ENCODE measurements around the gene CBR1. TPM values are rescaled to one million over a fixed set of nuclear protein-coding genes. Genes with fewer than 3 reads are reported as not detected.

Gene CBR1
- total RNA-seq, 4 donors from 2014 or later, result 159 to 406 (median 222) TPM

GRCh38 chr21:36087362-36088138 lies 17.7 kb downstream of the CBR1 start:
- no peak for TF ChIP-seq CTCF (IDR thresholded peaks at IDR 0.05)
- TF ChIP-seq POLR2A (IDR thresholded peaks at IDR 0.05), result no peak
- TF ChIP-seq EP300 (IDR thresholded peaks at IDR 0.05), result no peak

GRCh38 chr21:36089946-36090345 lies 20.1 kb downstream of the CBR1 start:
- Histone ChIP-seq H3K4me1 (no peaks in the 10 kb centered on the region), H3K27ac (no peak overlapping the region), H3K9me3 (no peaks in the 10 kb centered on the region), H3K36me3 (no peaks in the 10 kb centered on the region), H3K27me3 (no peaks in the 10 kb centered on the region), H3K4me3 (no peak overlapping the region)
- DNase-seq (ENCODE audit: low spot score in 2 of 2), result no peak
- TF ChIP-seq CTCF (IDR thresholded peaks at IDR 0.05) (no peak), POLR2A (IDR thresholded peaks at IDR 0.05) (no peak), EP300 (IDR thresholded peaks at IDR 0.05) (no peak)
- 92 to 94% methylated on average over 3 of the region's 3 CpGs for WGBS, 2 donors

More at GRCh38 chr21:36087362-36088138, 17.7 kb downstream of the CBR1 start:
- Histone ChIP-seq H3K4me3 (no peak overlapping the region), H3K36me3 (no peaks in the 10 kb centered on the region), H3K27me3 (no peaks in the 10 kb centered on the region), H3K4me1 (no peaks in the 10 kb centered on the region), H3K27ac (peak overlapping the region; percentile 31 to 90 (median 56)), H3K9me3 (no peaks in the 10 kb centered on the region)
- 40 to 52% methylated on average over 6 of the region's 6 CpGs for WGBS, 2 donors
- DNase-seq (ENCODE audit: low spot score in 2 of 2), result no peak

GRCh38 chr21:36092681-36093080 lies 22.9 kb downstream of the CBR1 start:
- no peaks in the 10 kb centered on the region for H3K9me3 ChIP-seq
- H3K36me3 ChIP-seq, result no peaks in the 10 kb centered on the region
- no peak overlapping the region for H3K27ac ChIP-seq
- TF ChIP-seq CTCF (IDR thresholded peaks at IDR 0.05) (no peak), EP300 (IDR thresholded peaks at IDR 0.05) (no peak)
- no peak overlapping the region for H3K4me3 ChIP-seq
- H3K27me3 ChIP-seq, result no peaks in the 10 kb centered on the region
- no peak for DNase-seq (ENCODE audit: low spot score in 2 of 2)
- H3K4me1 ChIP-seq, result peaks cover 0 to 10% (median 4%) of the 10 kb centered on the region in 4 donors

GRCh38 chr21:36093512-36093911 lies 23.7 kb downstream of the CBR1 start:
- no peak overlapping the region for H3K4me3 ChIP-seq
- no peaks in the 10 kb centered on the region for H3K27me3 ChIP-seq
- DNase-seq (ENCODE audit: low spot score in 2 of 2), result no peak
- no peak overlapping the region for H3K27ac ChIP-seq
- peaks cover 0 to 17% (median 4%) of the 10 kb centered on the region in 4 donors for H3K4me1 ChIP-seq
- H3K9me3 ChIP-seq, result no peaks in the 10 kb centered on the region
- no peaks in the 10 kb centered on the region for H3K36me3 ChIP-seq
- 96 to 100% methylated on average over 1 of the region's 1 CpG for WGBS, 2 donors
- TF ChIP-seq CTCF (IDR thresholded peaks at IDR 0.05) (no peak), POLR2A (IDR thresholded peaks at IDR 0.05) (no peak), EP300 (IDR thresholded peaks at IDR 0.05) (no peak)

- WGBS, 2 donors, result 57 to 68% methylated on average over 1 of the region's 1 CpG
- DNase-seq (ENCODE audit: low spot score in 2 of 2), result no peak
- TF ChIP-seq POLR2A (IDR thresholded peaks at IDR 0.05), result no peak
- no peak for TF ChIP-seq CTCF (IDR thresholded peaks at IDR 0.05)
- no peak for TF ChIP-seq EP300 (IDR thresholded peaks at IDR 0.05)
- Histone ChIP-seq H3K36me3 (no peaks in the 10 kb centered on the region), H3K27ac (no peak overlapping the region), H3K4me1 (peaks cover 0 to 17% (median 4%) of the 10 kb centered on the region in 4 donors), H3K27me3 (no peaks in the 10 kb centered on the region), H3K4me3 (no peak overlapping the region), H3K9me3 (no peaks in the 10 kb centered on the region)
Observed at GRCh38 chr21:36096398-36097290, 26.8 kb downstream of the CBR1 start.
